HG03439 (cell line): ENCODE data around the gene CCDC85C.

Experiments
- ATAC-seq: cut with Tn5 transposase; IDR thresholded peaks from one replicate; pipeline ENCODE4 v1.9.1; 2021; ENCODE audit warnings: mild to moderate bottlenecking, moderate library complexity; ENCODE audit not compliant: unreplicated experiment

Gene CCDC85C

DNA sequence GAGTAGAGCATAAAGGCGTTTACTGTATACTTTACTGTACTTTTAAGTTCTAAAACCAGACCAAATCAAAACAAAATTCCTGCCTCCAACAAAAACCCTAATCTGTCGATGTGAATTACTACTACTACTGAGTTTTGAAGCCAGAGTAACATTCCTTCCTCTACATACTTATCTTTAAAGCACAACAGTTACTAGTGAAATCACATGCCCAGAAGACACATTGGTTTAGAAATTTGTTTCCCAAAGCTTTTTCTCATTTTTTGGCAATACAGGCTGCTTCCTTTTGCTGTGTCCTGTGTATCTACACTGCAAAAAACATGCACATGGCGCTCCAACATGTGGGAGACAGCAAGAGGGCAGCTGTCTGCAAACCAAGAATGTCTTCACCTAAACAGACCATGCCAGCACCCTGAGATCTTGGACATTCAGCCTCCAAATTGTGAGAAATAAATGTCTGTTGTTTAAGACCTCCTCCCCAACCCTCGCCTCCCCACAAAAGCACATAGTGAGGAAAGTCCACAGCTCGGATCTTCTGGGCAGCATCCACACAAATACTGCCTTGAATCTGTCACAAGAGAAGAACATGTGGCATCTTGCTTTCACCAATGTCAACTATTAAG lies 144.4 kb downstream of the CCDC85C start:
- no peak for ATAC-seq

DNA sequence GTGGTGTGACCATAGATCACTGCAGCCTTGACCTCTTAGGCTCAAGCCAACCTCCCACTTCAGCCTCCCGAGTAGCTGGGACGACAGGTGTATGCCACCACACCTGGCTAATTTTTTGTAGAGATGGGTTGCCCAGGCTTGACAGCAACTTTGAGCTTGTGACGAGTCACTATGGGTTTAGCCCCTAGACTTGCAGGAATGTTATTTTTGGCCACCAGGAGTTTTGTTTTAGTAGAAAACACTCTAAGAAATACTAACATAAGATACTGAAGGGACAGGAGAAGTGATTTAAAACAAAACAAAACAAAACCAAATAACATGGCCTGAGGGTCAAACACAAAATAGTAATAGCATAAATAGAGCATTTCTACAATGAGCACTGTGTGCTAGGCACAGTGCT lies 149.8 kb downstream of the CCDC85C start:
- no peak for ATAC-seq

DNA sequence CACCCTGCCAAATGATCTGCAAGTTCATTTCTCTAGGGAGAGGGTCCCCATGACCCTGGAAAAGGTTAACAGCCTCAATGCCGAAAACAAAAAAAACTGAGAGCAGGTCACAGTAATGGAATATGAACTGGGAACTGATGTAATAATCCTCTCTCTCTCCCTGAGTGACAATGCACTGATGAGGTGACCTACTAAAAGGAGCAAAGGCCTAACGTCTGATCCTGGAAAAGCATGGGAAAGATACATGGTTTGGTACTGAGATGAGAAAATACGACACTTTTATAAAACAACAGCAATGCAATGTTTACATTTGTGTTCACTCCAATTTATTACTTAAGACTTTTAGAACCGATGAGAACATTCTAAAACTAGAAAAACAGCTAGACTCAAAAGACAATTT lies 151.0 kb downstream of the CCDC85C start:
- ATAC-seq: no peak

DNA sequence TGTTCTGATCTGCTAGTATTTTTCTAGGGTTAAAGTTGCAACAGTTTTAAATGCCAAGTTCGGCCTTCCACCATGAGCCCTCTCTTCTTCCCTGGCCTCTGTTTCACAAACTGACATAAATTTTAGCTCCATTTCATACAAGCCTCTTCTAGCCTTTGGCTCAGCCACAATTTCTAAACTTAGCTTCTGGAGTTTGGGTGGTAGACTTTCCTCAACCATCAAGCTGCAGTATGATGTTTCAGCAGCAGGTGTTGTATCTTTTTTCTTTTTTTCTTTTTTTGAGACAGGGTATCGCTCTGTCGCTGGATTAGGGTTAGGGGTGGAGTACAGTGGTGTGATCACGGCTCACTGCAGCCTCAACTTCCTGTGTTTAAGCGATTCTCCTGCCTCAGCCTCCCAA lies 152.8 kb downstream of the CCDC85C start:
- ATAC-seq: no peak

DNA sequence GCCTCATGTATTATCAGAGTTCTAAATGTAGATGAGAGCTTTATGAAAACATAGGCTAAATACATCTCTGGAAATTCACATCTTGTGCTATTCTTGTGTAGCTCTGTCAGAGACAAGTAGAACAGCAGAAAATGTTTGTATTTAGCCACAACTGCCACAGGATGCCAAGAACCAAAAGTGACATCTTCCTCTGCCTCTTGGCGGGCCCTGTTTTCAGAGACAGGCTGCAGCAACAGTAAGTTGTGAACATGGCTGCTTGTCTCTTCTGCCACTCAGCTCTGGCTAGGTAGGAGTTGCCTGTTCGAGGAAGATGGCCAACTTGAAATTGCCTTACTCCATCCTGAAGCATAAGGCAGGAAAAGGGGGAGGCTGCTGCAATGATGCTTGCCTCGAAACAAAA lies 153.7 kb downstream of the CCDC85C start:
- no peak for ATAC-seq
